Measurements from ENCODE around the gene CNTN3.

The CNTN3 gene

GRCh38 chr3:74636981-74637380, 22.5 kb upstream of the CNTN3 start:
- no peaks in the 10 kb centered on the region for H3K4me1 ChIP-seq (ENCODE audit: control insufficient read depth, insufficient read depth, low read length, unreplicated experiment)
- no peaks in the 10 kb centered on the region for H3K79me2 ChIP-seq (ENCODE audit: control insufficient read depth, insufficient read depth, low read length, unreplicated experiment)
- no peak overlapping the region for H3K27ac ChIP-seq (ENCODE audit: low read depth, low read length)
- H3K36me3 ChIP-seq (ENCODE audit: insufficient read depth, low read length), result no peaks in the 10 kb centered on the region
- no peak overlapping the region for H3K4me3 ChIP-seq (ENCODE audit: low read depth, low read length)
- H3K27me3 ChIP-seq (ENCODE audit: insufficient read depth, low read length), result no peaks in the 10 kb centered on the region
- no peak overlapping the region for H2AFZ ChIP-seq (ENCODE audit: low read length, unreplicated experiment)

- H2AFZ ChIP-seq (ENCODE audit: low read length, unreplicated experiment), result no peak overlapping the region
- no peaks in the 10 kb centered on the region for H3K27me3 ChIP-seq (ENCODE audit: insufficient read depth, low read length)
- H3K79me2 ChIP-seq (ENCODE audit: control insufficient read depth, insufficient read depth, low read length, unreplicated experiment), result no peaks in the 10 kb centered on the region
- no peaks in the 10 kb centered on the region for H3K36me3 ChIP-seq (ENCODE audit: insufficient read depth, low read length)
- H3K4me3 ChIP-seq (ENCODE audit: low read depth, low read length), result no peak overlapping the region
- H3K27ac ChIP-seq (ENCODE audit: low read depth, low read length), result no peak overlapping the region
- H3K4me1 ChIP-seq (ENCODE audit: control insufficient read depth, insufficient read depth, low read length, unreplicated experiment), result peaks cover 3% of the 10 kb centered on the region
These were observed 18.6 kb upstream of the CNTN3 start for GRCh38 chr3:74633021-74633420.

- no peaks in the 10 kb centered on the region for H3K36me3 ChIP-seq (ENCODE audit: insufficient read depth, low read length)
- peaks cover 3% of the 10 kb centered on the region for H3K4me1 ChIP-seq (ENCODE audit: control insufficient read depth, insufficient read depth, low read length, unreplicated experiment)
- H3K27me3 ChIP-seq (ENCODE audit: insufficient read depth, low read length), result no peaks in the 10 kb centered on the region
- H3K4me3 ChIP-seq (ENCODE audit: low read depth, low read length), result no peak overlapping the region
- H2AFZ ChIP-seq (ENCODE audit: low read length, unreplicated experiment), result no peak overlapping the region
- no peaks in the 10 kb centered on the region for H3K79me2 ChIP-seq (ENCODE audit: control insufficient read depth, insufficient read depth, low read length, unreplicated experiment)
- no peak overlapping the region for H3K27ac ChIP-seq (ENCODE audit: low read depth, low read length)
These were observed 17.1 kb upstream of the CNTN3 start for GRCh38 chr3:74631351-74632140.

- no peaks in the 10 kb centered on the region for H3K79me2 ChIP-seq (ENCODE audit: control insufficient read depth, insufficient read depth, low read length, unreplicated experiment)
- H3K27me3 ChIP-seq (ENCODE audit: insufficient read depth, low read length), result no peaks in the 10 kb centered on the region
- H2AFZ ChIP-seq (ENCODE audit: low read length, unreplicated experiment), result no peak overlapping the region
- H3K27ac ChIP-seq (ENCODE audit: low read depth, low read length), result no peak overlapping the region
- no peaks in the 10 kb centered on the region for H3K36me3 ChIP-seq (ENCODE audit: insufficient read depth, low read length)
- H3K4me1 ChIP-seq (ENCODE audit: control insufficient read depth, insufficient read depth, low read length, unreplicated experiment), result peaks cover 3% of the 10 kb centered on the region
- no peak overlapping the region for H3K4me3 ChIP-seq (ENCODE audit: low read depth, low read length)
These were observed 16.1 kb upstream of the CNTN3 start for GRCh38 chr3:74630602-74631001.

- H3K36me3 ChIP-seq (ENCODE audit: insufficient read depth, low read length), result no peaks in the 10 kb centered on the region
- H3K4me3 ChIP-seq (ENCODE audit: low read depth, low read length), result no peak overlapping the region
- H3K27me3 ChIP-seq (ENCODE audit: insufficient read depth, low read length), result no peaks in the 10 kb centered on the region
- no peak overlapping the region for H2AFZ ChIP-seq (ENCODE audit: low read length, unreplicated experiment)
- H3K27ac ChIP-seq (ENCODE audit: low read depth, low read length), result no peak overlapping the region
- H3K79me2 ChIP-seq (ENCODE audit: control insufficient read depth, insufficient read depth, low read length, unreplicated experiment), result no peaks in the 10 kb centered on the region
- H3K4me1 ChIP-seq (ENCODE audit: control insufficient read depth, insufficient read depth, low read length, unreplicated experiment), result no peaks in the 10 kb centered on the region
These were observed 11.6 kb upstream of the CNTN3 start for GRCh38 chr3:74626011-74626410.

- H3K27me3 ChIP-seq (ENCODE audit: insufficient read depth, low read length), result no peaks in the 10 kb centered on the region
- no peak overlapping the region for H3K4me3 ChIP-seq (ENCODE audit: low read depth, low read length)
- 0 out of 2 replicates have a peak overlapping the region, but pooled peaks have one; percentile 19 for H3K27ac ChIP-seq (ENCODE audit: low read depth, low read length)
- H3K79me2 ChIP-seq (ENCODE audit: control insufficient read depth, insufficient read depth, low read length, unreplicated experiment), result no peaks in the 10 kb centered on the region
- H3K4me1 ChIP-seq (ENCODE audit: control insufficient read depth, insufficient read depth, low read length, unreplicated experiment), result no peaks in the 10 kb centered on the region
- no peak overlapping the region for H2AFZ ChIP-seq (ENCODE audit: low read length, unreplicated experiment)
- no peaks in the 10 kb centered on the region for H3K36me3 ChIP-seq (ENCODE audit: insufficient read depth, low read length)
These were observed 9.8 kb upstream of the CNTN3 start for GRCh38 chr3:74624301-74624700.

GRCh38 chr3:74623261-74623836, 8.9 kb upstream of the CNTN3 start:
- H3K4me3 ChIP-seq (ENCODE audit: low read depth, low read length), result no peak overlapping the region
- no peaks in the 10 kb centered on the region for H3K27me3 ChIP-seq (ENCODE audit: insufficient read depth, low read length)
- no peaks in the 10 kb centered on the region for H3K79me2 ChIP-seq (ENCODE audit: control insufficient read depth, insufficient read depth, low read length, unreplicated experiment)
- no peak overlapping the region for H2AFZ ChIP-seq (ENCODE audit: low read length, unreplicated experiment)
- H3K4me1 ChIP-seq (ENCODE audit: control insufficient read depth, insufficient read depth, low read length, unreplicated experiment), result no peaks in the 10 kb centered on the region
- no peaks in the 10 kb centered on the region for H3K36me3 ChIP-seq (ENCODE audit: insufficient read depth, low read length)
- H3K27ac ChIP-seq (ENCODE audit: low read depth, low read length), result no peak overlapping the region

- no peak overlapping the region for H3K27ac ChIP-seq (ENCODE audit: low read depth, low read length)
- H3K79me2 ChIP-seq (ENCODE audit: control insufficient read depth, insufficient read depth, low read length, unreplicated experiment), result no peaks in the 10 kb centered on the region
- no peak overlapping the region for H2AFZ ChIP-seq (ENCODE audit: low read length, unreplicated experiment)
- no peaks in the 10 kb centered on the region for H3K27me3 ChIP-seq (ENCODE audit: insufficient read depth, low read length)
- no peak overlapping the region for H3K4me3 ChIP-seq (ENCODE audit: low read depth, low read length)
- H3K4me1 ChIP-seq (ENCODE audit: control insufficient read depth, insufficient read depth, low read length, unreplicated experiment), result no peaks in the 10 kb centered on the region
- no peaks in the 10 kb centered on the region for H3K36me3 ChIP-seq (ENCODE audit: insufficient read depth, low read length)
These were observed 7.1 kb upstream of the CNTN3 start for GRCh38 chr3:74621581-74621980.

GRCh38 chr3:74617776-74618175, 3.3 kb upstream of the CNTN3 start:
- H3K36me3 ChIP-seq (ENCODE audit: insufficient read depth, low read length), result no peaks in the 10 kb centered on the region
- H3K27ac ChIP-seq (ENCODE audit: low read depth, low read length), result no peak overlapping the region
- H3K4me3 ChIP-seq (ENCODE audit: low read depth, low read length), result no peak overlapping the region
- H3K79me2 ChIP-seq (ENCODE audit: control insufficient read depth, insufficient read depth, low read length, unreplicated experiment), result no peaks in the 10 kb centered on the region
- no peaks in the 10 kb centered on the region for H3K4me1 ChIP-seq (ENCODE audit: control insufficient read depth, insufficient read depth, low read length, unreplicated experiment)
- no peak overlapping the region for H2AFZ ChIP-seq (ENCODE audit: low read length, unreplicated experiment)
- peaks cover 21% of the 10 kb centered on the region for H3K27me3 ChIP-seq (ENCODE audit: insufficient read depth, low read length)

GRCh38 chr3:74613521-74614106, 845 bp downstream of the CNTN3 start:
- Histone ChIP-seq H3K27me3 (ENCODE audit: insufficient read depth, low read length) (peaks cover 39% of the 10 kb centered on the region), H3K4me1 (ENCODE audit: control insufficient read depth, insufficient read depth, low read length, unreplicated experiment) (no peaks in the 10 kb centered on the region), H3K27ac (ENCODE audit: low read depth, low read length) (no peak overlapping the region), H3K4me3 (ENCODE audit: low read depth, low read length) (peak overlapping the region; percentile 60), H3K79me2 (ENCODE audit: control insufficient read depth, insufficient read depth, low read length, unreplicated experiment) (no peaks in the 10 kb centered on the region), H3K36me3 (ENCODE audit: insufficient read depth, low read length) (no peaks in the 10 kb centered on the region), H2AFZ (ENCODE audit: low read length, unreplicated experiment) (peak overlapping the region; percentile 13)

- H3K27me3 ChIP-seq (ENCODE audit: insufficient read depth, low read length), result peaks cover 39% of the 10 kb centered on the region
- no peak overlapping the region for H3K27ac ChIP-seq (ENCODE audit: low read depth, low read length)
- peak overlapping the region; percentile 60; the same call in 1 of the 2 replicates for H3K4me3 ChIP-seq (ENCODE audit: low read depth, low read length)
- H3K79me2 ChIP-seq (ENCODE audit: control insufficient read depth, insufficient read depth, low read length, unreplicated experiment), result no peaks in the 10 kb centered on the region
- no peak overlapping the region for H2AFZ ChIP-seq (ENCODE audit: low read length, unreplicated experiment)
- no peaks in the 10 kb centered on the region for H3K4me1 ChIP-seq (ENCODE audit: control insufficient read depth, insufficient read depth, low read length, unreplicated experiment)
- H3K36me3 ChIP-seq (ENCODE audit: insufficient read depth, low read length), result no peaks in the 10 kb centered on the region
These were observed 1.4 kb downstream of the CNTN3 start for GRCh38 chr3:74613060-74613459.
